IPS DF 6.9 (cell line): ENCODE measurements around the gene TMEM187.

ENCODE experiments used
- DNase-seq: peaks from one replicate; pipeline ENCODE4 v3.0.0-alpha.2; 2013; ENCODE audit warnings: low read depth, low spot score
- H3K27ac ChIP-seq: one replicate; pipeline ENCODE4 v1.5.1; 2013; ENCODE audit warnings: low read length, control low read depth
- H3K27me3 ChIP-seq: 2 replicates; pipeline ENCODE4 v1.6.1; 2013; ENCODE audit warnings: mild to moderate bottlenecking, low read length; ENCODE audit not compliant: control insufficient read depth, insufficient read depth
- H3K36me3 ChIP-seq: 2 replicates; pipeline ENCODE4 v1.6.1; 2013; ENCODE audit warnings: low read length; ENCODE audit not compliant: control insufficient read depth, insufficient read depth
- H3K4me1 ChIP-seq: 2 replicates; pipeline ENCODE4 v1.6.1; 2013; ENCODE audit warnings: low read length; ENCODE audit not compliant: control insufficient read depth, insufficient read depth
- H3K4me3 ChIP-seq: 2 replicates; pipeline ENCODE4 v1.5.1; 2013; ENCODE audit warnings: mild to moderate bottlenecking, low read length
- H3K9me3 ChIP-seq: 2 replicates; pipeline ENCODE4 v1.6.1; 2013; ENCODE audit warnings: low read length, inconsistent platforms; ENCODE audit not compliant: control insufficient read depth, insufficient read depth
- WGBS: extraction: QIAGEN DNeasy Blood & Tissue Kit; methylation state at CpG from one replicate; pipeline ENCODE4 v1.1.7; 2013; ENCODE audit warnings: mixed read lengths, missing lambda C conversion rate; ENCODE audit not compliant: insufficient read length, insufficient coverage; 5-methylcytosine and 5-hydroxymethylcytosine counted together

TMEM187 gene, protein sequence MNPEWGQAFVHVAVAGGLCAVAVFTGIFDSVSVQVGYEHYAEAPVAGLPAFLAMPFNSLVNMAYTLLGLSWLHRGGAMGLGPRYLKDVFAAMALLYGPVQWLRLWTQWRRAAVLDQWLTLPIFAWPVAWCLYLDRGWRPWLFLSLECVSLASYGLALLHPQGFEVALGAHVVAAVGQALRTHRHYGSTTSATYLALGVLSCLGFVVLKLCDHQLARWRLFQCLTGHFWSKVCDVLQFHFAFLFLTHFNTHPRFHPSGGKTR

DNA sequence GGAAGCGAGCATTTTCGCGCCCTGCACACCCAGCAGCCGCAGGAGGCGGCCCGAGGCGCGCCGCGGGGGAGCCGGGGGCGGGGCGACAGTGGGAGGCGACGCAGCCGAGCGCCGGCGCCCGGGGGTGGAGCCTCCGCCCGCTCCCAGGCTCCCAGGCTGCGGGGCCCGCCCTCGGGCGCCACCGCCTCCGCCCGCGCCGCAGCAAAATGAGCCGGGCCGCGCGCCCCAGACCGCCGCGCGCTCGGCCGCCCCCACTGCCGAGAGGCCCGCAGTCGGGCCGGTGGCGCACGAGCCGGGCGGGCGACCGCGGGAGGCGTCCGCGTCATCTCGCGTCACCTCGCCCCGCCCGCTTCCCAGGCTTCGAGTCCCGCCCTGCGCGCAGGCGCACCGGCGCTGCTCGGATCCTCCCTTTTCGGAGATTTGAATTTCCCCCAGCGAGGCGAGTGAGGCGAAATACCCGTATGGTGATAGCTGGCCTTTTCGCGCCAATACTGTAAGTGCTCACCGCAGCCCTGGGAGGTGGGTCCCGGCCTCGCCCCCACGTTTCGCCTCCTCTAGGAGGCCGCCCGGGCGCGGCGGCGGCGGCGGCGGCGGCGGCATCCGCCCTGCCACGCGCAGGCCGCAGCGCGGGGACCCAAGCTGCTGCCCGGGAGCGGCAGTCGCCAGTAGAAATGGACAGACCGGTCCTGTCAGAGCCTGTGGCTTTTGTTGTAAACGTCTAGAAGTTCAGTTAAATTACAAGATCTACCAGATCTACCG, at the start of gene TMEM187:
TSS of gene TMEM187 (plus strand) at position 387 of the 759 bp plus-strand sequence. CDS start 9,309 bp downstream, outside the sequence.
- no CpG with 5 or more reads among the region's 103 CpGs for WGBS
- H3K36me3 ChIP-seq, result no peaks in the 10 kb centered on the region
- H3K27ac ChIP-seq, result no peak within 1 kb of the TSS
- peaks cover 4% of the 10 kb centered on the region for H3K4me1 ChIP-seq
- DNase-seq, result no peak
- H3K27me3 ChIP-seq, result no peaks in the 10 kb centered on the region
- no peaks in the 10 kb centered on the region for H3K9me3 ChIP-seq
- H3K4me3 ChIP-seq, result peak within 1 kb of the TSS; percentile 100

GRCh38 chrX:153922932-153923857, 49.4 kb upstream of the TMEM187 start:
- peaks cover 2% of the 10 kb centered on the region; the same call in 1 of the 2 replicates for H3K36me3 ChIP-seq
- no peak for DNase-seq
- 0 out of 2 replicates have a peak, but pooled peaks cover 1% of the 10 kb centered on the region for H3K4me1 ChIP-seq
- H3K27ac ChIP-seq, result no peak overlapping the region
- no peaks in the 10 kb centered on the region for H3K27me3 ChIP-seq
- no peaks in the 10 kb centered on the region for H3K9me3 ChIP-seq
- no CpG with 5 or more reads among the region's 25 CpGs for WGBS
- no peak overlapping the region for H3K4me3 ChIP-seq

GRCh38 chrX:153924149-153924861, 48.2 kb upstream of the TMEM187 start:
- Histone ChIP-seq H3K9me3 (no peaks in the 10 kb centered on the region), H3K4me1 (0 out of 2 replicates have a peak, but pooled peaks cover 1% of the 10 kb centered on the region), H3K27me3 (no peaks in the 10 kb centered on the region), H3K36me3 (peaks cover 2% of the 10 kb centered on the region; the same call in 1 of the 2 replicates), H3K27ac (no peak overlapping the region), H3K4me3 (no peak overlapping the region)
- no peak for DNase-seq
- WGBS, result no CpG with 5 or more reads among the region's 14 CpGs

GRCh38 chrX:153925387-153925738, 47.2 kb upstream of the TMEM187 start:
- Histone ChIP-seq H3K36me3 (peaks cover 6% of the 10 kb centered on the region), H3K27me3 (no peaks in the 10 kb centered on the region), H3K9me3 (no peaks in the 10 kb centered on the region), H3K27ac (no peak overlapping the region), H3K4me3 (peak overlapping the region; percentile 48; the same call in 1 of the 2 replicates), H3K4me1 (0 out of 2 replicates have a peak, but pooled peaks cover 1% of the 10 kb centered on the region)
- WGBS, result no CpG with 5 or more reads among the region's 4 CpGs
- DNase-seq, result no peak

DNA sequence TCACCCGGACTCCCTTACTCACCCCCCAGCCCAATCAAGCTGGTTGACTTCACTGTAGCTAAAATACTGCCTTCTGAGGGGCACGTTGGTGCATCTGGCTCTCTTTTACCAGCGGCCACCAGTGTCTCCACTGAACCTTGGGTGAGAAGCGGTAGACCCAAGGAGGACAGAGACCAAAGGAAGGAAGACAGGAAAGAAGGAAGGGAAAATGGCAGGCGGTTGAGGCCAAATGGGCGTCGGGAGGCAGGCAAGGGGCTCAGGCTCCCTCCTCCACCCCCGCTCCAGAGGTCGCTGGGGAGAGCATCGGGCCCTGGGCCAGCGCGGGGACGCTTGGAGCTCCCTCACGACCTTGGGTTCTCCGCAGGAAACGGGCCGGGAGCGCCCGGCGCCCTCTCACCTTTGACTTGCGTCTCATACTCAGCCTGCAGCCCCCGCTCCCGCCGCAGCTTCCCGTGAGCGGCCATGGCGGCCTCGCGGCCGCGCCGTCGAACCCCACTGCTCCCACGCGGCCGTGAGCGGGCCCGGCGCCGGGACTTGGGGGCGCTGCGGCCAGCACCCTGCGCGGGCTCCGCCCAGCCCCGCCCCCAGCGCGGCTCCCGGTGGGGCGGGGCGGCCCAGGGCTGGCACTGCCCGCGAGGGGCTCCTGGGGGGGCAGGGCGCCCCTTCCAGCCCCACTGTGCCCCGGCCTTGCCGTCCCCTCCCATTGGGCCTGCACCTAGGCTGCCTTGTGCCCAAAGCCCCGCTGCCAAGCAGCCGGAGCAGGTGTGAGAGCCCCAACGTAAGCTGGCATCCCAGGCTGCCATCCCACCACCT, 46.6 kb upstream of the TMEM187 start, which contains the start of gene ARHGAP4:
TSS of gene ARHGAP4 (minus strand) at position 526 of the 813 bp plus-strand sequence. CDS start at position 464, 62 bp downstream.
- no CpG with 5 or more reads among the region's 59 CpGs for WGBS

GRCh38 chrX:153926552-153926857, 46.0 kb upstream of the TMEM187 start:
- no CpG with 5 or more reads among the region's 4 CpGs for WGBS
- Histone ChIP-seq H3K36me3 (peaks cover 12% of the 10 kb centered on the region), H3K27me3 (no peaks in the 10 kb centered on the region), H3K27ac (no peak overlapping the region), H3K9me3 (no peaks in the 10 kb centered on the region), H3K4me3 (peak overlapping the region; percentile 48; the same call in 1 of the 2 replicates), H3K4me1 (0 out of 2 replicates have a peak, but pooled peaks cover 1% of the 10 kb centered on the region)
- DNase-seq, result no peak

More for the DNA sequence above, 46.6 kb upstream of the TMEM187 start, which contains the start of gene ARHGAP4:
- Histone ChIP-seq H3K4me1 (0 out of 2 replicates have a peak, but pooled peaks cover 1% of the 10 kb centered on the region), H3K9me3 (no peaks in the 10 kb centered on the region), H3K36me3 (peaks cover 6% of the 10 kb centered on the region), H3K4me3 (peak within 1 kb of the TSS; percentile 48; the same call in 1 of the 2 replicates), H3K27me3 (no peaks in the 10 kb centered on the region), H3K27ac (no peak within 1 kb of the TSS)
- no peak for DNase-seq

DNA sequence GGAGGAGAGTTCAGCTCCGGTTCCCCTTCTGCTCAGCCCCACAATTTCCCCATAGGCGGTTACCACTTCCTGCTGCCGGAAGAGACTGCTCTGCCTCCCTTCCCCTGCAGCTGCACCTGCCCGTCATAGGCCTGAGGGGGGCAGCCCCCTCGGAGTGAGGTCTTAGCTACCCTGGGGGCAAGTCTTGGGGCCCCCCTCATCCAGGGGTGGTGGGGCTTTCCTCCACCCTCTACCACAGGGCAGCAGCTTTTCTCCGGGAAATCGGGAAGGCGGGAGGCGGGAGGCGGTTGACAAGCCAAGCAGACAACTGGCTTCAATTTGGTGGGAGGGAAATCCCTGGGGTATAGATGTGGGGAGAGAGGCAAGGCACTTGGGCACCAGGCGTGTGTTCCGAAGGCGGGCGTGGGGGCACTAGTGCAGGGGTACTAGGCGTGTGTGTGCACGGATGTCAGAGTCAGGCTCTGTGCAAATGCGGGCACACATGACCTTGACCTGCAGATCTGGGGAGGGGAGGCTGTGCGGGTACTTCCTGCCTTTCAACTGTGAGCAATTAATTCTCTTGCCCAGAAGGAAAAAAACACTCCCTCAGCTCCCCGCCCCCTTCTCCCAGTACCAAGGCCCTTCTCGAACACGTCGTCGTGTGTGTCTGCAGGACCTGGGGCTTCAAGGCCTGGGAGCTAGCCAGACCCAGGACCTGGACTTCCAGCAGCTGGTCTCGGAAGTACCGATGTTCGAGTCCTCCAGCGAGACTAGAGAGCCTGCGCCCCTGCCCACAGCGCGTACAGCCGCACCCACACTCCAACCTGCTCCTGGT, 45.5 kb upstream of the TMEM187 start:
- Histone ChIP-seq H3K27ac (no peak overlapping the region), H3K27me3 (no peaks in the 10 kb centered on the region), H3K4me1 (0 out of 2 replicates have a peak, but pooled peaks cover 1% of the 10 kb centered on the region), H3K36me3 (peaks cover 14% of the 10 kb centered on the region), H3K9me3 (no peaks in the 10 kb centered on the region), H3K4me3 (peak overlapping the region; percentile 68; the same call in 1 of the 2 replicates)
- no peak for DNase-seq
- WGBS, result no CpG with 5 or more reads among the region's 31 CpGs

DNA sequence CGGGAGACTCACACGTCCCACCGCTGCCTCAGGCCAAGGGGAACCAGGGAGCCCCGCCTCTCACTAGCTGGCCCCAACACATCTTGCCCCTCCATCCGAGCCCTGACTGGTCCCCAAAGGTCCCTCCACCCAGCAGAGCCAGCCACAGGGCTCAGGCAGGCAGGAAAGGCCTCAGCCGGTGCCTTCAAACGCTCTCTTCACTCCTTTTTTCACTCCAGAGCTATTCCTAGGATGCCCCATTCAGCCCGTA, 45.0 kb upstream of the TMEM187 start:
- Histone ChIP-seq H3K27ac (no peak overlapping the region), H3K36me3 (peaks cover 14% of the 10 kb centered on the region), H3K9me3 (no peaks in the 10 kb centered on the region), H3K27me3 (no peaks in the 10 kb centered on the region), H3K4me1 (0 out of 2 replicates have a peak, but pooled peaks cover 1% of the 10 kb centered on the region), H3K4me3 (peak overlapping the region; percentile 68; the same call in 1 of the 2 replicates)
- no CpG with 5 or more reads among the region's 8 CpGs for WGBS
- DNase-seq, result no peak
